SK-N-SH treated with all-trans-retinoic acid at 6 μM for 48 hours (cell line): Measurements from ENCODE around the gene MDFIC.

Source experiments
- ATAC-seq: fragments of 200-7000 bp; cut with Tn5 transposase; 3 replicates; pipeline ENCODE4 v1.9.1; 2020; ENCODE audit warnings: mild to moderate bottlenecking, moderate library complexity
- ARNTL ChIP-seq: fragments of 450-650 bp; formaldehyde crosslinking; IDR thresholded peaks from 2 replicates; pipeline ENCODE4 v1.5.0; 2020; ENCODE audit warnings: low read depth, mild to moderate bottlenecking, moderate library complexity, borderline replicate concordance
- BACH2 ChIP-seq: fragments of 250-450 bp; sonication (Bioruptor Pico); IDR thresholded peaks from 2 replicates; pipeline ENCODE4 v1.9.0; 2021; ENCODE audit warnings: mild to moderate bottlenecking, borderline replicate concordance
- CSDC2 ChIP-seq: fragments of 250-450 bp; sonication (Bioruptor Pico); IDR thresholded peaks from 2 replicates; pipeline ENCODE4 v1.5.0; 2020; ENCODE audit warnings: mild to moderate bottlenecking, moderate library complexity
- ESRRG ChIP-seq: fragments of 250-450 bp; sonication (Bioruptor Pico); IDR thresholded peaks from 2 replicates; pipeline ENCODE4 v1.6.1; 2021; ENCODE audit warnings: mild to moderate bottlenecking
- GLIS3 ChIP-seq: fragments of 250-450 bp; sonication (Bioruptor Pico); IDR thresholded peaks from 2 replicates; pipeline ENCODE4 v1.5.0; 2020; ENCODE audit warnings: mild to moderate bottlenecking, moderate library complexity
- ISL1 ChIP-seq: fragments of 250-450 bp; sonication (Bioruptor Pico); IDR thresholded peaks from 2 replicates; pipeline ENCODE4 v2.1.2; 2022; ENCODE audit warnings: mild to moderate bottlenecking, moderate library complexity
- OSR1 ChIP-seq: fragments of 250-450 bp; sonication (Bioruptor Pico); IDR thresholded peaks from 2 replicates; pipeline ENCODE4 v1.8.0; 2022; ENCODE audit warnings: moderate library complexity, mild to moderate bottlenecking, inconsistent platforms
- PPARA ChIP-seq: fragments of 250-450 bp; sonication (Bioruptor Pico); IDR thresholded peaks from 2 replicates; pipeline ENCODE4 v1.5.0; 2020; ENCODE audit warnings: mild to moderate bottlenecking, borderline replicate concordance
- RARB ChIP-seq: fragments of 250-450 bp; sonication (Bioruptor Pico); IDR thresholded peaks from 2 replicates; pipeline ENCODE4 v1.8.0; 2021; ENCODE audit warnings: mild to moderate bottlenecking, moderate library complexity
- SNAI2 ChIP-seq: fragments of 250-450 bp; sonication (Bioruptor Pico); IDR thresholded peaks from 2 replicates; pipeline ENCODE4 v1.5.0; 2020; ENCODE audit warnings: mild to moderate bottlenecking, moderate library complexity
- TCF4 ChIP-seq: fragments of 250-450 bp; sonication (Bioruptor Pico); IDR thresholded peaks from 2 replicates; pipeline ENCODE4 v1.8.0; 2021; ENCODE audit warnings: mild to moderate bottlenecking, moderate library complexity, borderline replicate concordance
- TOX ChIP-seq: fragments of 250-450 bp; sonication (Bioruptor Pico); IDR thresholded peaks from 2 replicates; pipeline ENCODE4 v1.8.0; 2021; ENCODE audit warnings: mild to moderate bottlenecking, moderate library complexity, borderline replicate concordance
- ZC3H10 ChIP-seq: fragments of 250-450 bp; sonication (Bioruptor Pico); IDR thresholded peaks from 2 replicates; pipeline ENCODE4 v1.5.1; 2021; ENCODE audit warnings: mild to moderate bottlenecking, moderate library complexity
- ZFP3 ChIP-seq: fragments of 250-450 bp; sonication (Bioruptor Pico); IDR thresholded peaks from 2 replicates; pipeline ENCODE4 v1.5.0; 2020; ENCODE audit warnings: mild to moderate bottlenecking, moderate library complexity
- ZFP30 ChIP-seq: fragments of 450-650 bp; formaldehyde crosslinking; IDR thresholded peaks from 2 replicates; pipeline ENCODE4 v1.5.0; 2022; ENCODE audit warnings: mild to moderate bottlenecking, moderate library complexity
- ZNF565 ChIP-seq: fragments of 450-650 bp; formaldehyde crosslinking; conservative IDR thresholded peaks from 2 replicates; pipeline ENCODE4 v1.5.0; 2020; ENCODE audit warnings: low read depth, mild to moderate bottlenecking, moderate library complexity
- ZNF70 ChIP-seq: fragments of 450-650 bp; formaldehyde crosslinking; IDR thresholded peaks from 2 replicates; pipeline ENCODE4 v1.5.0; 2020; ENCODE audit warnings: mild to moderate bottlenecking, moderate library complexity
- ZNF8 ChIP-seq: fragments of 450-650 bp; formaldehyde crosslinking; IDR thresholded peaks from 2 replicates; pipeline ENCODE4 v1.5.0; 2020; ENCODE audit warnings: mild to moderate bottlenecking, moderate library complexity
- TF ChIP-seq, protein P1 (sequence below): fragments of 250-450 bp; sonication (Bioruptor Pico); IDR thresholded peaks from 2 replicates; pipeline ENCODE4 v1.8.0; 2021; ENCODE audit warnings: low read depth, mild to moderate bottlenecking, moderate library complexity, borderline replicate concordance
- TF ChIP-seq, protein P2 (sequence below): fragments of 250-450 bp; sonication (Bioruptor Pico); IDR thresholded peaks from 2 replicates; pipeline ENCODE4 v1.5.1; 2020; ENCODE audit warnings: low read depth, mild to moderate bottlenecking, moderate library complexity
- TF ChIP-seq, protein P3 (sequence below): fragments of 250-450 bp; sonication (Bioruptor Pico); IDR thresholded peaks from 2 replicates; pipeline ENCODE4 v1.5.1; 2021; ENCODE audit warnings: mild to moderate bottlenecking, moderate library complexity
- TF ChIP-seq, protein P4 (sequence below): fragments of 250-450 bp; sonication (Bioruptor Pico); IDR thresholded peaks from 2 replicates; pipeline ENCODE4 v1.5.0; 2020; ENCODE audit warnings: mild to moderate bottlenecking, moderate library complexity

The MDFIC gene

DNA sequence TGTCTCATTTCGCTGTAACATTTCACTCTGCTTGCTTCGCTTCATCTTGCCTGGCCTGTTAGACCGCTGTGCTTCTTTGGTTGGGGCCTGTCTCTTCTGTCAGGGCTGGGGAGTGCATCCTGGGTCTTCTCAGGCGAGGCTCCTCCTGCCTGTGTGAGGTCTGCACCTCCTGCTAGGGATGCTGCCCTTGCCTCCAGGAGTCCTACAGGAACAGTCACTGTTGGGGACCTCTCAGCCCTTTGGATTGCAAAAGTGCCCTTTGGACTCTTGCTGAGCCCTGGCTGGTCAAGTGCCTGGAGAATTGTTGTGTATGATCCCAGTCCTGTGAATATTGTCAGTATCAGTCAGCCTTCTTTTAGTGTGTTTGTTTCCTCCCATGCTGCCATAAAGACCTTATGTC, 84.1 kb downstream of the MDFIC start:
- no peak for TF ChIP-seq ESRRG (CRISPR knock-in tag)
- no peak for TF ChIP-seq RARB (CRISPR knock-in tag)
- TF ChIP-seq ARNTL (CRISPR knock-in tag) = no peak
- TF ChIP-seq ZC3H10 = no peak
- TF ChIP-seq ZNF70 (CRISPR knock-in tag) = no peak

DNA sequence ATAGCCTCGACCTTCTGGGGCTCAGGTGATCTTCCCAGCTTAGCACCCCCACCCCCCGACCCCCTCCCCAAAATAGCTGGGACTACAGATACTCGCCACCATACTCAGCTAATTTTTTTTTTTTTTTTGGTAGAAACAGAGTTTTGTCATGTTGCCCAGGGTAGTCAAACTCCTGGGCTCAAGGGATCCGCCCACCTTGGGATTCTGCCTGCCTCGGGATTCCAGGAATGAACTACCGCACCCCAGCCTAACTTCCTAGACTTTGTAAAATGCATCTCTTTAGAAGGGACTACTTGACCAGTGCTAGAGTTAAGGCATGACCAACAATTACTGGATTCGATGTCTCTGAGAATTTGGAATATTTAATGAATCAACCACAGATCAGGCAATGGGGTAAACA, 85.9 kb downstream of the MDFIC start:
- TF ChIP-seq BACH2 (CRISPR knock-in tag) = no peak
- no peak for ATAC-seq

More for the DNA sequence above, 84.1 kb downstream of the MDFIC start:
- ATAC-seq = no peak

DNA sequence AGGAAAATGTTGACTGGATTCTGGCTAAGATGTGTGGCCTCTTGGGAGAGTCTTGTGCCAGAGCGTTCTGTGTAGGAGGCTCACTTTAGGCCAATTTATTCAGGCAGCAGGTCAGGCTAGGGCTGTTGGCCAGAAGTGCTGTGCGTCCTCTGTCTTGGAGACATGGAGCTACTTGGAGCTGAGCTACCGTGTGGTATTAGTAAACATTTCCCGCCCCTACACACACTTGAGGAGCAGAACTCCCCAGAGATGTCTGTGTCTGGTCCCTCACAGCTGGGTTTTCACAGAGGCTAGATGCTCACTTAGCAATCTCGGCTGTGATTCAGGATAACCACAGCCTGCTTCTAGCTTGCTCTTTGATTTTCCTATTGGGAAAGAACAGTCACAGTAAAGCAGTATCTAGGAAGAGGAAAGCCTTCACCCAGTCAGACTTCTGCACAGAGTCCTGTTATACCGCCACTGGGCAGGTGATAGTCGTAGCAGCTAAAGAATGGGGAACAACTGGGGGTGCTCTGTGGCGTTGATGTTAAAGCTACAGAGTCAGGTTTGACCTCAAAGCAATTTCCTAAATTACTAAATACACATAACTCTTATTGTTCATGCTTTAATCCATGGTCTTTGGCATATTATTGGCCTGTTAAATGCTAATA, 86.7 kb downstream of the MDFIC start:
- TF ChIP-seq ZFP3 (CRISPR knock-in tag) = no peak
- no peak for TF ChIP-seq ARNTL (CRISPR knock-in tag)
- TF ChIP-seq SNAI2 (CRISPR knock-in tag) = no peak
- no peak for TF ChIP-seq ZNF70 (CRISPR knock-in tag)
- no peak for TF ChIP-seq ISL1 (CRISPR knock-in tag)
- no peak for TF ChIP-seq ZNF565 (CRISPR knock-in tag)
- TF ChIP-seq, protein P1, sequence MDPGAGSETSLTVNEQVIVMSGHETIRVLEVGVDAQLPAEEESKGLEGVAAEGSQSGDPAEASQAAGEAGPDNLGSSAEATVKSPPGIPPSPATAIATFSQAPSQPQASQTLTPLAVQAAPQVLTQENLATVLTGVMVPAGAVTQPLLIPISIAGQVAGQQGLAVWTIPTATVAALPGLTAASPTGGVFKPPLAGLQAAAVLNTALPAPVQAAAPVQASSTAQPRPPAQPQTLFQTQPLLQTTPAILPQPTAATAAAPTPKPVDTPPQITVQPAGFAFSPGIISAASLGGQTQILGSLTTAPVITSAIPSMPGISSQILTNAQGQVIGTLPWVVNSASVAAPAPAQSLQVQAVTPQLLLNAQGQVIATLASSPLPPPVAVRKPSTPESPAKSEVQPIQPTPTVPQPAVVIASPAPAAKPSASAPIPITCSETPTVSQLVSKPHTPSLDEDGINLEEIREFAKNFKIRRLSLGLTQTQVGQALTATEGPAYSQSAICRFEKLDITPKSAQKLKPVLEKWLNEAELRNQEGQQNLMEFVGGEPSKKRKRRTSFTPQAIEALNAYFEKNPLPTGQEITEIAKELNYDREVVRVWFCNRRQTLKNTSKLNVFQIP (CRISPR knock-in tag) = no peak
- TF ChIP-seq TCF4 (CRISPR knock-in tag) = no peak
- no peak for TF ChIP-seq ZC3H10
- TF ChIP-seq GLIS3 (CRISPR knock-in tag) = no peak
- TF ChIP-seq CSDC2 (CRISPR knock-in tag) = no peak
- TF ChIP-seq ZFP30 (CRISPR knock-in tag) = no peak
- no peak for ATAC-seq

DNA sequence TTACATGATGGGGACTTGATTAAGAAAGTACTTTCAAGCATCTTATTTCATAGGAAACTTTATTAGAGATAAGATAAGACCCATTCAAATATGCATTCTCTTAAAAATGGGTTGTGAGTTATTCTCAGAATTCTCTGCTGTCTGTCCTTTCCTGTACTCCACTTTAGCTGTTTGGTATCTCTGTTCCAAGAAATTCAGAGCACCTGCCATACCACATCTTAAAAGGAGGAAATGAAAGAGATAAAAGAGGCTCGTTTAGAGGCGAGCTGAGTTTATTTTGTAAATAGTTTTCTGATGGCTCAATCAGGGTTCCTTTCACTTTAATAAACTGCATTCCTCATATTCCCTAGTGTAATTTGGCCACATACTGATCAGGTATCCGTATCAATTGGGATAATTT, 87.2 kb downstream of the MDFIC start:
- no peak for ATAC-seq
- no peak for TF ChIP-seq TCF4 (CRISPR knock-in tag)
- no peak for TF ChIP-seq TOX
- TF ChIP-seq, protein P2, sequence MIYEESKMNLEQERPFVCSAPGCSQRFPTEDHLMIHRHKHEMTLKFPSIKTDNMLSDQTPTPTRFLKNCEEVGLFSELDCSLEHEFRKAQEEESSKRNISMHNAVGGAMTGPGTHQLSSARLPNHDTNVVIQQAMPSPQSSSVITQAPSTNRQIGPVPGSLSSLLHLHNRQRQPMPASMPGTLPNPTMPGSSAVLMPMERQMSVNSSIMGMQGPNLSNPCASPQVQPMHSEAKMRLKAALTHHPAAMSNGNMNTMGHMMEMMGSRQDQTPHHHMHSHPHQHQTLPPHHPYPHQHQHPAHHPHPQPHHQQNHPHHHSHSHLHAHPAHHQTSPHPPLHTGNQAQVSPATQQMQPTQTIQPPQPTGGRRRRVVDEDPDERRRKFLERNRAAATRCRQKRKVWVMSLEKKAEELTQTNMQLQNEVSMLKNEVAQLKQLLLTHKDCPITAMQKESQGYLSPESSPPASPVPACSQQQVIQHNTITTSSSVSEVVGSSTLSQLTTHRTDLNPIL (CRISPR knock-in tag) = no peak
- TF ChIP-seq ZFP3 (CRISPR knock-in tag) = no peak
- TF ChIP-seq ESRRG (CRISPR knock-in tag) = no peak
- no peak for TF ChIP-seq ARNTL (CRISPR knock-in tag)
- TF ChIP-seq, protein P3, sequence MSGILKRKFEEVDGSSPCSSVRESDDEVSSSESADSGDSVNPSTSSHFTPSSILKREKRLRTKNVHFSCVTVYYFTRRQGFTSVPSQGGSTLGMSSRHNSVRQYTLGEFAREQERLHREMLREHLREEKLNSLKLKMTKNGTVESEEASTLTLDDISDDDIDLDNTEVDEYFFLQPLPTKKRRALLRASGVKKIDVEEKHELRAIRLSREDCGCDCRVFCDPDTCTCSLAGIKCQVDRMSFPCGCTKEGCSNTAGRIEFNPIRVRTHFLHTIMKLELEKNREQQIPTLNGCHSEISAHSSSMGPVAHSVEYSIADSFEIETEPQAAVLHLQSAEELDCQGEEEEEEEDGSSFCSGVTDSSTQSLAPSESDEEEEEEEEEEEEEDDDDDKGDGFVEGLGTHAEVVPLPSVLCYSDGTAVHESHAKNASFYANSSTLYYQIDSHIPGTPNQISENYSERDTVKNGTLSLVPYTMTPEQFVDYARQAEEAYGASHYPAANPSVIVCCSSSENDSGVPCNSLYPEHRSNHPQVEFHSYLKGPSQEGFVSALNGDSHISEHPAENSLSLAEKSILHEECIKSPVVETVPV = no peak
- no peak for TF ChIP-seq RARB (CRISPR knock-in tag)
- TF ChIP-seq ZNF565 (CRISPR knock-in tag) = no peak
- no peak for TF ChIP-seq OSR1 (CRISPR knock-in tag)

DNA sequence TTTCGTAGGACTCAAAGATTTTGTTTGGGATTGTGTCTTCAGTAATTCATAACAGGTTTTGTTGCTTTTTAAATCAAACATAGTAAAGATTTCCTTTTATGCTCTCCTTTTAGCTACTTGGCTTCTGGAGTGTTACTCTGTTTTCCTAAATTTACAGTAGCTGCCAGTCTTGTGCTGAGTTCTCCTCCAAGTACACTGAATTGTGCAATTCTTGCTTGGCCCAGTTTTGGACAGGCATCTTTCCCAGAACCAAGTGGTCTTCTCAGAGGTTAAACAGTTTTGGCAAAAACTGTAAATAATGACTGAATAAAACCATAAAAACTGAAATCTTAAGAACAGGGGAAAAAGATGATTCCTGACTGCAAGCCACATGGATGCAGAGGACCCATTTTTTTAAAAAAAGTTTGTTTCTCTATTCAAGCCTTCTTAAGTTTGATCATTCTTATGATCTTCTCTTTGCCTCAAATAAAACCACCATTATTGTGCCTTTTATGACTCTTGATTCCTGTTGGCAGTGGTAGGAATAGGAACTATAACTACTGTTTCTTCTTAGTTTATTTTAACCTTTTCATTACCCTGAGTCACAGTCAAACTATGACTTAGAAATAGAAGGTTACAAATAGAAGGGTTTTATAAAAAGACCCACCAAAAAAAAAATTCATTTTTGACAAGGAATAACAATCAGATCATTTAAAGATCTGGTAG, 88.0 kb downstream of the MDFIC start:
- ATAC-seq = no peak
- TF ChIP-seq, protein P3 = no peak
- TF ChIP-seq ESRRG (CRISPR knock-in tag) (no peak), ZNF8 (CRISPR knock-in tag) (no peak), TOX (no peak), ZNF565 (CRISPR knock-in tag) (no peak), SNAI2 (CRISPR knock-in tag) (no peak), OSR1 (CRISPR knock-in tag) (no peak), ARNTL (CRISPR knock-in tag) (no peak), ZNF70 (CRISPR knock-in tag) (no peak), TCF4 (CRISPR knock-in tag) (no peak), ZC3H10 (no peak), PPARA (CRISPR knock-in tag) (no peak)
- TF ChIP-seq, protein P4, sequence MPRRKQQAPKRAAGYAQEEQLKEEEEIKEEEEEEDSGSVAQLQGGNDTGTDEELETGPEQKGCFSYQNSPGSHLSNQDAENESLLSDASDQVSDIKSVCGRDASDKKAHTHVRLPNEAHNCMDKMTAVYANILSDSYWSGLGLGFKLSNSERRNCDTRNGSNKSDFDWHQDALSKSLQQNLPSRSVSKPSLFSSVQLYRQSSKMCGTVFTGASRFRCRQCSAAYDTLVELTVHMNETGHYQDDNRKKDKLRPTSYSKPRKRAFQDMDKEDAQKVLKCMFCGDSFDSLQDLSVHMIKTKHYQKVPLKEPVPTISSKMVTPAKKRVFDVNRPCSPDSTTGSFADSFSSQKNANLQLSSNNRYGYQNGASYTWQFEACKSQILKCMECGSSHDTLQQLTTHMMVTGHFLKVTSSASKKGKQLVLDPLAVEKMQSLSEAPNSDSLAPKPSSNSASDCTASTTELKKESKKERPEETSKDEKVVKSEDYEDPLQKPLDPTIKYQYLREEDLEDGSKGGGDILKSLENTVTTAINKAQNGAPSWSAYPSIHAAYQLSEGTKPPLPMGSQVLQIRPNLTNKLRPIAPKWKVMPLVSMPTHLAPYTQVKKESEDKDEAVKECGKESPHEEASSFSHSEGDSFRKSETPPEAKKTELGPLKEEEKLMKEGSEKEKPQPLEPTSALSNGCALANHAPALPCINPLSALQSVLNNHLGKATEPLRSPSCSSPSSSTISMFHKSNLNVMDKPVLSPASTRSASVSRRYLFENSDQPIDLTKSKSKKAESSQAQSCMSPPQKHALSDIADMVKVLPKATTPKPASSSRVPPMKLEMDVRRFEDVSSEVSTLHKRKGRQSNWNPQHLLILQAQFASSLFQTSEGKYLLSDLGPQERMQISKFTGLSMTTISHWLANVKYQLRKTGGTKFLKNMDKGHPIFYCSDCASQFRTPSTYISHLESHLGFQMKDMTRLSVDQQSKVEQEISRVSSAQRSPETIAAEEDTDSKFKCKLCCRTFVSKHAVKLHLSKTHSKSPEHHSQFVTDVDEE (CRISPR knock-in tag) = no peak
- TF ChIP-seq, protein P2 (CRISPR knock-in tag) = no peak
